SU-DHL-6 (cell line): ENCODE measurements around the gene GIMAP5.
"Not testable (repeated sequence)": the region's sequence is repeated elsewhere in the genome, so short reads cannot be mapped to it uniquely, and the experiment has no call there.

Source experiments
- H2AFZ ChIP-seq: fragments of 200-600 bp; sonication (generic); 2 replicates; pipeline ENCODE4 v1.6.1; 2014; ENCODE audit warnings: low read depth, mild to moderate bottlenecking, moderate library complexity, mixed read lengths, antibody characterized with exemption, low read length; ENCODE audit not compliant: severe bottlenecking
- H3F3A ChIP-seq: fragments of 200-600 bp; shearing (Covaris generic); 2 replicates; pipeline ENCODE4 v1.6.0; 2016; ENCODE audit warnings: antibody characterized with exemption, mild to moderate bottlenecking; ENCODE audit not compliant: insufficient read depth
- H3K27ac ChIP-seq: fragments of 200-600 bp; sonication (generic); 2 replicates; pipeline ENCODE4 v1.5.1; 2016; ENCODE audit warnings: low read depth, mild to moderate bottlenecking, low read length, moderate library complexity, mixed read lengths
- H3K27me3 ChIP-seq: fragments of 200-600 bp; sonication (generic), shearing (Covaris generic); 2 replicates; pipeline ENCODE4 v1.6.0; 2014; ENCODE audit warnings: mild to moderate bottlenecking, low read length
- H3K36me3 ChIP-seq: fragments of 200-600 bp; sonication (generic); 2 replicates; pipeline ENCODE4 v1.6.1; 2014; ENCODE audit warnings: mild to moderate bottlenecking, low read length, mixed read lengths
- H3K4me2 ChIP-seq: fragments of 300-600, 200-600 bp; shearing (Covaris generic), sonication (generic); 2 replicates; pipeline ENCODE4 v1.6.0; 2014; ENCODE audit warnings: low read length, low read depth, mild to moderate bottlenecking; ENCODE audit not compliant: poor library complexity, severe bottlenecking
- H3K4me3 ChIP-seq: fragments of 200-600 bp; sonication (generic); 2 replicates; pipeline ENCODE4 v1.5.1; 2014; ENCODE audit warnings: antibody characterized with exemption, low read length, mild to moderate bottlenecking, mixed read lengths; ENCODE audit not compliant: insufficient read depth, poor library complexity, severe bottlenecking
- H3K79me2 ChIP-seq: fragments of 200-600 bp; sonication (generic); 2 replicates; pipeline ENCODE4 v1.6.1; 2014; ENCODE audit warnings: mild to moderate bottlenecking, low read length, moderate library complexity; ENCODE audit not compliant: insufficient read depth
- H3K9ac ChIP-seq: fragments of 200-600 bp; sonication (generic); 2 replicates; pipeline ENCODE4 v1.7.0; 2014; ENCODE audit warnings: mild to moderate bottlenecking, low read length
- H3K9me2 ChIP-seq: fragments of 200-600 bp; sonication (generic); replicated peaks from 2 replicates; pipeline ENCODE4 v1.6.1; 2014; ENCODE audit warnings: low read length; ENCODE audit not compliant: insufficient read depth
- H3K9me3 ChIP-seq: fragments of 200-600 bp; sonication (generic); 2 replicates; pipeline ENCODE4 v1.6.1; 2014; ENCODE audit warnings: low read length, mixed read lengths; ENCODE audit not compliant: insufficient read depth
- H4K20me1 ChIP-seq: fragments of 200-600 bp; sonication (generic); 2 replicates; pipeline ENCODE4 v1.6.1; 2014; ENCODE audit warnings: low read depth, mild to moderate bottlenecking, antibody characterized with exemption, low read length, moderate library complexity, mixed read lengths
- CTCF ChIP-seq: fragments of 200-600 bp; sonication (generic); IDR thresholded peaks from one replicate; pipeline ENCODE4 v1.5.1; 2017; ENCODE audit warnings: antibody characterized with exemption, mild to moderate bottlenecking, low read length, moderate library complexity; ENCODE audit not compliant: insufficient read depth, poor library complexity, severe bottlenecking
- EZH2phosphoT487 ChIP-seq: fragments of 200-600 bp; sonication (generic), shearing (Covaris generic); conservative IDR thresholded peaks from 2 replicates; pipeline ENCODE4 v1.6.1; 2018; ENCODE audit warnings: mild to moderate bottlenecking, antibody characterized with exemption, low read length, moderate library complexity, mixed read lengths

GIMAP5 gene

DNA sequence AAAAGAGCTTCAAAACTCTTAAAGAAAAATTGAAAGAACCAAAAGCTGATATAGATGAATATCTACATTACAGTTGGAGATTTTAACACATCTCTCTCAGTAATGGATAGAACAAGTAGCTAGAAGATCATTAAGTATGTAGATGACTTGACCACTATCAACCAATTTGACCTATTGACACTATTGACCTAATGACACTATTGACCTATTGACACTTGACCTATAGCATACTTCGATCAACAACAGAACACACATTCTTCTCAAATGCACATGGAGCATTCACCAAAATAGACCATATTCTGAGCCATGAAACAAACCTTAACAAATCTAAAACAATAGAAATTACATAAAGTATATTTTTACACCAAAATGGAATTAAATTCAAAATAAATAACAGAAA, 22.3 kb downstream of the GIMAP5 start:
- H3K4me2 ChIP-seq: no peak overlapping the region
- no peaks in the 10 kb centered on the region for H3K27me3 ChIP-seq
- TF ChIP-seq CTCF (no peak), EZH2phosphoT487 (no peak)
- no peaks in the 10 kb centered on the region for H3K9me2 ChIP-seq
- no peaks in the 10 kb centered on the region for H3K79me2 ChIP-seq
- H4K20me1 ChIP-seq: no peaks in the 10 kb centered on the region
- H3F3A ChIP-seq: no peaks in the 10 kb centered on the region
- no peak overlapping the region for H3K9ac ChIP-seq
- no peak overlapping the region for H3K4me3 ChIP-seq
- no peaks in the 10 kb centered on the region for H3K36me3 ChIP-seq
- H3K27ac ChIP-seq: no peak overlapping the region
- no peaks in the 10 kb centered on the region for H3K9me3 ChIP-seq
- H2AFZ ChIP-seq: no peak overlapping the region

DNA sequence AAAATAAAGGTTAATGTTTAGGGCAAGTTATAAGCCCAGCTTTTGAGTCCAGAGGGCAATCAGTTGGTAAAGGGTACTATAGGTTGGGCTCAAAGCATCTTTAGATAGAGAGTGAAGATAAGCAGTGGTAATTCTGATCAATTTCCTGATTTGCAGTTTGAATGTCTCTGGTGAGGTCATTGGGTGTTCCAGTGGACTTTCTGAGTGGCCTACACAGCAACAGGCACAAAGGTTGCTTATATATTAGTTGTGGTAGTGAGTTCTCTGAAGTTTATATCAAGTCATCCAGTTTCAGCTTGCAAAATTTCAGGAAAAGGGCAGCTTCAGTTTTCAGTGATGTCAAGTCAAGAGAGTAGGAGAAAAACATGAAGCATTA, 29.1 kb downstream of the GIMAP5 start:
- no peaks in the 10 kb centered on the region for H3K79me2 ChIP-seq

GRCh38 chr7:150769768-150770167, 32.5 kb downstream of the GIMAP5 start:
- H3K4me2 ChIP-seq: no peak overlapping the region
- H3K9me2 ChIP-seq: no peaks in the 10 kb centered on the region
- H3K9me3 ChIP-seq: no peaks in the 10 kb centered on the region
- H3F3A ChIP-seq: no peaks in the 10 kb centered on the region
- no peak overlapping the region for H3K9ac ChIP-seq
- H4K20me1 ChIP-seq: no peaks in the 10 kb centered on the region
- H3K4me3 ChIP-seq: no peak overlapping the region
- H3K79me2 ChIP-seq: no peaks in the 10 kb centered on the region
- H2AFZ ChIP-seq: no peak overlapping the region
- H3K27me3 ChIP-seq: no peaks in the 10 kb centered on the region
- H3K27ac ChIP-seq: no peak overlapping the region
- no peak for TF ChIP-seq CTCF
- H3K36me3 ChIP-seq: no peaks in the 10 kb centered on the region

More for the DNA sequence above, 29.1 kb downstream of the GIMAP5 start:
- Histone ChIP-seq H3K4me2 (no peak overlapping the region), H4K20me1 (no peaks in the 10 kb centered on the region), H3K9me3 (no peaks in the 10 kb centered on the region), H3K27ac (no peak overlapping the region), H3F3A (no peaks in the 10 kb centered on the region), H3K36me3 (no peaks in the 10 kb centered on the region), H3K9me2 (no peaks in the 10 kb centered on the region), H2AFZ (no peak overlapping the region), H3K4me3 (no peak overlapping the region), H3K27me3 (no peaks in the 10 kb centered on the region), H3K9ac (no peak overlapping the region)
- no peak for TF ChIP-seq CTCF
- TF ChIP-seq EZH2phosphoT487: no peak

GRCh38 chr7:150774131-150774530, 36.9 kb downstream of the GIMAP5 start:
- H3K9me3 ChIP-seq, H3K27me3 ChIP-seq, H4K20me1 ChIP-seq, H3K9ac ChIP-seq, H3K79me2 ChIP-seq, H2AFZ ChIP-seq, H3K27ac ChIP-seq, H3K4me3 ChIP-seq, H3K9me2 ChIP-seq, H3K4me2 ChIP-seq, H3F3A ChIP-seq, H3K36me3 ChIP-seq: not testable (repeated sequence)
